Upper lobe of left lung (tissue), 6 donors: ENCODE measurements around the gene USP37. TPM values are rescaled to one million over a fixed set of nuclear protein-coding genes. Genes with fewer than 3 reads are reported as not detected.

Experiments used
- ATAC-seq, 2 donors: fragments of 200-7000 bp; cut with Tn5 transposase; one replicate each; pipeline ENCODE4 v1.9.1; 2022; ENCODE audit warnings: mild to moderate bottlenecking in 2 of 2, moderate library complexity in 2 of 2; ENCODE audit not compliant: low FRiP score in 2 of 2
- DNase-seq, 2 donors: peaks; one replicate each; pipeline ENCODE4 v3.0.0-alpha.2; 2019 to 2020
- H3K27ac ChIP-seq, 4 donors: fragments of 200-600 bp; sonication (generic); one replicate each; pipeline ENCODE4 v1.5.1; 2016 to 2019
- H3K27me3 ChIP-seq, 4 donors: fragments of 200-600 bp; sonication (generic); one replicate each; pipeline ENCODE4 v1.5.1; 2017 to 2019
- H3K36me3 ChIP-seq, 4 donors: fragments of 200-600 bp; sonication (generic); one replicate each; pipeline ENCODE4 v1.5.1; 2016 to 2019
- H3K4me1 ChIP-seq, 4 donors: fragments of 200-600 bp; sonication (generic); one replicate each; pipeline ENCODE4 v1.5.1; 2018 to 2019
- H3K4me3 ChIP-seq, 4 donors: fragments of 200-600 bp; sonication (generic); one replicate each; pipeline ENCODE4 v1.5.1; 2017 to 2019; ENCODE audit warnings: mild to moderate bottlenecking in 2 of 4, moderate library complexity in 1 of 4
- H3K9me3 ChIP-seq, 4 donors: fragments of 200-600 bp; sonication (generic); one replicate each; pipeline ENCODE4 v1.5.1; 2018 to 2019
- CTCF ChIP-seq, 6 experiments: fragments of 450-650 bp in 4 of 6; fragments of 200-600 bp in 2 of 6; sonication (generic) in 2 of 6; IDR thresholded peaks; one replicate each; pipeline ENCODE4 v1.5.1; 2016 to 2019; ENCODE audit warnings: antibody characterized with exemption in 6 of 6
- EP300 ChIP-seq, 4 donors: sonication (generic); formaldehyde crosslinking; IDR thresholded peaks; one replicate each; pipeline ENCODE4 v1.5.1; 2017; ENCODE audit warnings: antibody characterized with exemption in 4 of 4, control low read depth in 2 of 4
- POLR2A ChIP-seq, 4 donors: fragments of 450-650 bp; IDR thresholded peaks; one replicate each; pipeline ENCODE4 v1.5.1; 2016 to 2017; ENCODE audit warnings: antibody characterized with exemption in 4 of 4, mild to moderate bottlenecking in 2 of 4
- POLR2AphosphoS5 ChIP-seq, 2 donors: sonication (generic); formaldehyde crosslinking; IDR thresholded peaks; one replicate each; pipeline ENCODE4 v1.5.1; 2017; ENCODE audit warnings: antibody characterized with exemption in 2 of 2
- whole genome bisulfite sequencing, 2 donors: methylation state at CpG; one replicate each; pipeline ENCODE4 v1.1.5; 2017 to 2018; 5-methylcytosine and 5-hydroxymethylcytosine counted together
- total RNA-seq, 6 donors: library from RNA; depleted of rRNA in 4 of 6; stranded (reverse); fragments of >200 nt in 4 of 6; gene quantifications; one replicate each; pipeline versions ENCODE4 v1.1.0 to v1.2.1, GENCODE V29; 2016 to 2021
- donor health status: DM: no; HTN: no; CAD: no; lungs with moderate emphysema.
- donor health status: DM: no; HTN: yes; CAD: no; lungs with severe emphysema.

Gene USP37
- total RNA-seq, 6 donors from 2014 or later: 9.0 to 31.4 (median 13.1) TPM

- no peak overlapping the region for H3K27ac ChIP-seq
- no peak for DNase-seq
- WGBS, 2 donors: 85 to 92% methylated on average over 3 of the region's 3 CpGs
- no peak for ATAC-seq
- TF ChIP-seq EP300 (IDR thresholded peaks at IDR 0.05) (no peak), POLR2A (IDR thresholded peaks at IDR 0.05) (no peak), CTCF (IDR thresholded peaks at IDR 0.05) (no peak), POLR2AphosphoS5 (IDR thresholded peaks at IDR 0.05) (no peak)
- H3K4me1 ChIP-seq: peaks cover 0 to 8% (median 2%) of the 10 kb centered on the region in 4 donors
- H3K9me3 ChIP-seq: no peaks in the 10 kb centered on the region
- H3K4me3 ChIP-seq: no peak overlapping the region
- peaks cover 0 to 49% (median 17%) of the 10 kb centered on the region in 4 donors for H3K36me3 ChIP-seq
- H3K27me3 ChIP-seq: no peaks in the 10 kb centered on the region
Measured at GRCh38 chr2:218577482-218578220, 9.5 kb upstream of the USP37 start.

- TF ChIP-seq POLR2A (IDR thresholded peaks at IDR 0.05): no peak
- TF ChIP-seq CTCF (IDR thresholded peaks at IDR 0.05): no peak
- TF ChIP-seq EP300 (IDR thresholded peaks at IDR 0.05): no peak
- TF ChIP-seq POLR2AphosphoS5 (IDR thresholded peaks at IDR 0.05): no peak
- H3K9me3 ChIP-seq: no peaks in the 10 kb centered on the region
- peaks cover 0 to 48% (median 21%) of the 10 kb centered on the region in 4 donors for H3K36me3 ChIP-seq
- WGBS, 2 donors: 98 to 100% methylated on average over 4 of the region's 4 CpGs
- no peak overlapping the region for H3K27ac ChIP-seq
- H3K4me1 ChIP-seq: peaks cover 0 to 8% (median 2%) of the 10 kb centered on the region in 4 donors
- no peak for ATAC-seq
- DNase-seq: no peak
- no peak overlapping the region for H3K4me3 ChIP-seq
- no peaks in the 10 kb centered on the region for H3K27me3 ChIP-seq
Measured at GRCh38 chr2:218576854-218577253, 8.7 kb upstream of the USP37 start.

- H3K9me3 ChIP-seq: no peaks in the 10 kb centered on the region
- 22 to 25% methylated on average over 6 of the region's 6 CpGs for WGBS, 2 donors
- H3K36me3 ChIP-seq: peaks cover 0 to 29% (median 15%) of the 10 kb centered on the region in 4 donors
- H3K27ac ChIP-seq: peak overlapping the region in 2 of 4 donors; percentile 9 to 95
- DNase-seq (no peak), ATAC-seq (no peak)
- TF ChIP-seq POLR2AphosphoS5 (IDR thresholded peaks at IDR 0.05) (no peak), EP300 (IDR thresholded peaks at IDR 0.05) (no peak), CTCF (IDR thresholded peaks at IDR 0.05) (no peak), POLR2A (IDR thresholded peaks at IDR 0.05) (no peak)
- peaks cover 31 to 35% (median 32%) of the 10 kb centered on the region in 4 donors for H3K4me1 ChIP-seq
- peak overlapping the region in 1 of 4 donors; percentile 85 for H3K4me3 ChIP-seq
- no peaks in the 10 kb centered on the region for H3K27me3 ChIP-seq
Measured at GRCh38 chr2:218570850-218571249, 2.7 kb upstream of the USP37 start.

- Histone ChIP-seq H3K27ac (peak overlapping the region; percentile 94 to 97 (median 95)), H3K36me3 (peaks cover 0 to 27% (median 15%) of the 10 kb centered on the region in 4 donors), H3K4me1 (peaks cover 31 to 35% (median 32%) of the 10 kb centered on the region in 4 donors), H3K4me3 (peak overlapping the region; percentile 67 to 93 (median 80)), H3K27me3 (no peaks in the 10 kb centered on the region), H3K9me3 (no peaks in the 10 kb centered on the region)
- TF ChIP-seq CTCF (IDR thresholded peaks at IDR 0.05) (no peak), POLR2A (IDR thresholded peaks at IDR 0.05) (no peak), EP300 (IDR thresholded peaks at IDR 0.05) (no peak), POLR2AphosphoS5 (IDR thresholded peaks at IDR 0.05) (no peak)
- DNase-seq: peak in 1 of 2 donors; percentile 45
- no peak for ATAC-seq
- 7% methylated on average over 10 of the region's 10 CpGs for WGBS, 2 donors
Measured at GRCh38 chr2:218569661-218570500, 1.7 kb upstream of the USP37 start.
